GM06990 (cell line): ENCODE data around the gene FNIP2.
A peak's percentile ranks its signal among the peaks of the same experiment; 100 is the strongest.

ENCODE experiments used
- DNase-seq: peaks from one replicate; pipeline ENCODE4 v3.0.0-alpha.2; 2011; ENCODE audit not compliant: insufficient read length; ENCODE audit errors: extremely low read depth
- H3K27me3 ChIP-seq: replicated peaks from 2 replicates; pipeline ENCODE4 v1.6.0; 2011; ENCODE audit warnings: low read length; ENCODE audit not compliant: control insufficient read depth, insufficient read depth
- H3K36me3 ChIP-seq: 2 replicates; pipeline ENCODE4 v1.5.1; 2011; ENCODE audit warnings: low read length; ENCODE audit not compliant: control insufficient read depth, insufficient read depth
- H3K4me3 ChIP-seq: replicated peaks from 2 replicates; pipeline ENCODE4 v1.5.1; 2011; ENCODE audit warnings: low read depth, mild to moderate bottlenecking, control low read depth, low read length
- TF ChIP-seq, protein P1 (sequence below): IDR thresholded peaks from 2 replicates; pipeline ENCODE4 v1.5.1; 2011; ENCODE audit warnings: low read length, control low read depth, mild to moderate bottlenecking, inconsistent platforms; ENCODE audit not compliant: insufficient read depth, poor library complexity, severe bottlenecking

Gene FNIP2

GRCh38 chr4:158768555-158769174 lies at the start of gene FNIP2:
Gene FNIP2 (plus strand): TSS chr4:158769026. CDS start chr4:158769213, 187 bp downstream.
- DNase-seq = peak; percentile 28
- Histone ChIP-seq H3K4me3 (peak within 1 kb of the TSS; percentile 67), H3K27me3 (peaks cover 2% of the 10 kb centered on the region; the same call in 1 of the 2 replicates), H3K36me3 (no peaks in the 10 kb centered on the region)
- TF ChIP-seq, protein P1, sequence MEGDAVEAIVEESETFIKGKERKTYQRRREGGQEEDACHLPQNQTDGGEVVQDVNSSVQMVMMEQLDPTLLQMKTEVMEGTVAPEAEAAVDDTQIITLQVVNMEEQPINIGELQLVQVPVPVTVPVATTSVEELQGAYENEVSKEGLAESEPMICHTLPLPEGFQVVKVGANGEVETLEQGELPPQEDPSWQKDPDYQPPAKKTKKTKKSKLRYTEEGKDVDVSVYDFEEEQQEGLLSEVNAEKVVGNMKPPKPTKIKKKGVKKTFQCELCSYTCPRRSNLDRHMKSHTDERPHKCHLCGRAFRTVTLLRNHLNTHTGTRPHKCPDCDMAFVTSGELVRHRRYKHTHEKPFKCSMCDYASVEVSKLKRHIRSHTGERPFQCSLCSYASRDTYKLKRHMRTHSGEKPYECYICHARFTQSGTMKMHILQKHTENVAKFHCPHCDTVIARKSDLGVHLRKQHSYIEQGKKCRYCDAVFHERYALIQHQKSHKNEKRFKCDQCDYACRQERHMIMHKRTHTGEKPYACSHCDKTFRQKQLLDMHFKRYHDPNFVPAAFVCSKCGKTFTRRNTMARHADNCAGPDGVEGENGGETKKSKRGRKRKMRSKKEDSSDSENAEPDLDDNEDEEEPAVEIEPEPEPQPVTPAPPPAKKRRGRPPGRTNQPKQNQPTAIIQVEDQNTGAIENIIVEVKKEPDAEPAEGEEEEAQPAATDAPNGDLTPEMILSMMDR = no peak

DNA sequence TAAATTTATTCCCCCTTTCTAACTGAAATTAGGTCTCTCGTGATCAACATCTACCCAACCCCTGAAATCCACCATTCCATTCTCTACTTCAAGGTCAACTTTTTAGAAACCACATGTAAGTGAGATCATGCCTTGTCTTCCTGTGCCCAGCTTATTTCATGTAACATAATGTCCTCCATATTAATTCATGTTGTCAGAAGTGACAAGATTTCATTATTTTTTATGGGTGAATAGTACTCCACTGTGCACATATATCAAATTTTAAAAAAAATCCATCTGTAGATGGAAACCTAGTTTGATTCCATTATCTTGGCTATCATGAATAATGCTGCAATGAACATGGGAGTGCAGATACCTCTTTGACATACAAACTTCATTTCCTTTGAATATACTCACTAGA lies 47.1 kb upstream of the FNIP2 start:
- Histone ChIP-seq H3K36me3 (peaks cover 6% of the 10 kb centered on the region), H3K4me3 (peak overlapping the region; percentile 72), H3K27me3 (no peaks in the 10 kb centered on the region)
- TF ChIP-seq, protein P1 = no peak
- DNase-seq = no peak

- peaks cover 6% of the 10 kb centered on the region for H3K36me3 ChIP-seq
- DNase-seq = no peak
- peak overlapping the region; percentile 72 for H3K4me3 ChIP-seq
- H3K27me3 ChIP-seq = no peaks in the 10 kb centered on the region
- TF ChIP-seq, protein P1 = no peak
These were observed 46.4 kb upstream of the FNIP2 start for GRCh38 chr4:158722291-158722916.

DNA sequence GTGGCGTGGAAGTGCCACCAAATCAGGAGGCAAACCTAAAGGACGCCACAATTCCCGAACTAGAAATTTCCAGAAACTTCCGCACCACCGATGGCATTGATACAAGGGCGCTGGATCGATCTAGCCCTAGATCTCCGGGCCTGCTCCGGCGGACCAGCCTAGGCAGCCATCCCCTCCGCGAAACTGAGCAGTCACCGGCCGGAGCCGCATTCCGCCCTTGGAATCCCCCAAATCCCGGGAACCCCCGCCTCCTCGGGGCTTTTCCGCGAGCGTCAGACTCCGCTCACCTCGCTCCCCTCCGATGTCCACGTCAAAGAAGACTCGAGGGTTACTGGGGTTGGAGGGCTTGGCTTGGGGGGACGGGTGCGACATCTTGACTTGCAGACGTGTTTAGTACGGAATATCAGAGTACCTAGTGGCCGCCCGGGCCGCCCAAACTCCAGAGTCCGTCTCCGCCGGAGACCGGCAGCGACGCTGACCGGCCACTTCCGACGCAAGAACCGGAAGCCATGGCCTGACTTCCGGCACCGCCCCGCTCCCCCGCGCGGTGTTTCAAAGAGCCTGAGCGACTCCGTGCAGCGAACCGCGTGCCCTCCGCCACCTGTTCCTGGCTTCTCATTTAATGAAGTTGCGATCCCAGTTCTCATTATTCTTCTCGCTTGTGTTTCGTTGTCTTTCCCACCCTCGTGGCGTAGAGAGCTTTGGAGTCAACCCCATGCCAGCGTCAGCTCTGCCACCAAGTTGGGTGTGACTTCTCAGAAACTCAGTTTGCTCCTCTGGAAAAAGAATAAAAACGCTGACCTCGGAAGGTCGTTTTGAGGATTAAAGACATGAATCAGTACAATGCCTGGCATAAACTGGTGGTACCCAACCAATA lies 45.7 kb upstream of the FNIP2 start, which contains the start of gene PPID:
Gene PPID, minus strand, starts transcription at position 480 of the 877 bp plus-strand sequence. Its CDS starts 108 bp downstream, at position 372.
- peak; percentile 91 for DNase-seq
- TF ChIP-seq, protein P1 = no peak
- Histone ChIP-seq H3K36me3 (peaks cover 6% of the 10 kb centered on the region), H3K4me3 (peak within 1 kb of the TSS; percentile 72), H3K27me3 (no peaks in the 10 kb centered on the region)

DNA sequence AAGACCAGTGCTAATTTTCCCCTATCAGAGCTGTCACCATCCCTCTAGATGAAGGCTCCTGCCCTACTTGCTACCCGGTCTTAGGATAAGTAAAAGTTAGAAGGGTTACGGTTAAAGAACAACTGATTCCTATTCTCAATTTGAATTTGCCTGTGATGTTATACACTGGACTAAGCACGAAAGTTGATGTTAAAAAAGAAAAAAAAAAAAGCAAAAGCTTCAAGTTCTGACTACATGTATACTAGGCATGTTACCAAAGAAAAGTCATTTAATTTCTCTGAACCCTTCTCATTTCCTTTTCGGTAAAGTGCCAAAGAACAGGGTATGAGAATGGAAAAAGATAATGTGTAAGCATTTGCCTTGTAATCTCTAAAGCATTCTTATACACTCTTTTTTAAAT lies 44.2 kb upstream of the FNIP2 start:
- Histone ChIP-seq H3K27me3 (no peaks in the 10 kb centered on the region), H3K36me3 (peaks cover 4% of the 10 kb centered on the region; the same call in 1 of the 2 replicates), H3K4me3 (no peak overlapping the region)
- TF ChIP-seq, protein P1 = no peak
- no peak for DNase-seq
